HG03571 (cell line): ENCODE measurements around the gene SIAE.

ENCODE experiments used
- ATAC-seq: cut with Tn5 transposase; IDR thresholded peaks from one replicate; pipeline ENCODE4 v1.9.1; 2021; ENCODE audit not compliant: unreplicated experiment

Gene SIAE

GRCh38 chr11:124673333-124674167 is at the start of gene SIAE, which contains the start of gene SPA17:
Gene SIAE (minus strand): TSS chr11:124673739. CDS start chr11:124673708, 31 bp downstream.
Gene SPA17 (plus strand): TSS chr11:124673904. CDS start chr11:124675265, 1,361 bp downstream.
- ATAC-seq, result peak; percentile 88

GRCh38 chr11:124722176-124722575 is 48.6 kb upstream of the SIAE start:
- no peak for ATAC-seq

- no peak for ATAC-seq
Measured at GRCh38 chr11:124719534-124719933, 46.0 kb upstream of the SIAE start.

- no peak for ATAC-seq
Measured at GRCh38 chr11:124718801-124719200, 45.3 kb upstream of the SIAE start.

- no peak for ATAC-seq
Measured at GRCh38 chr11:124717786-124718651, 44.5 kb upstream of the SIAE start.

GRCh38 chr11:124717421-124717785 is 43.9 kb upstream of the SIAE start:
- no peak for ATAC-seq

GRCh38 chr11:124716591-124716990 is 43.1 kb upstream of the SIAE start:
- no peak for ATAC-seq

- ATAC-seq, result no peak
Measured at GRCh38 chr11:124712392-124712791, 38.9 kb upstream of the SIAE start.

GRCh38 chr11:124707829-124708228 is 34.3 kb upstream of the SIAE start:
- no peak for ATAC-seq

- ATAC-seq, result no peak
Measured at GRCh38 chr11:124700028-124700427, 26.5 kb upstream of the SIAE start.

GRCh38 chr11:124699547-124699946 is 26.0 kb upstream of the SIAE start:
- ATAC-seq, result no peak

GRCh38 chr11:124693142-124693541 is 19.6 kb upstream of the SIAE start:
- no peak for ATAC-seq

- ATAC-seq, result no peak
Measured at GRCh38 chr11:124682443-124682842, 8.9 kb upstream of the SIAE start.

GRCh38 chr11:124681421-124681820 is 7.9 kb upstream of the SIAE start:
- ATAC-seq, result no peak

- no peak for ATAC-seq
Measured at GRCh38 chr11:124678416-124678815, 4.9 kb upstream of the SIAE start.

- ATAC-seq, result no peak
Measured at GRCh38 chr11:124676386-124676785, 2.8 kb upstream of the SIAE start.

GRCh38 chr11:124674571-124674970 is 1.0 kb upstream of the SIAE start:
- ATAC-seq, result no peak

GRCh38 chr11:124674168-124674517 is 604 bp upstream of the SIAE start:
- no peak for ATAC-seq

GRCh38 chr11:124672536-124673215 is 863 bp downstream of the SIAE start:
- no peak for ATAC-seq

- ATAC-seq, result no peak
Measured at GRCh38 chr11:124670732-124671131, 2.8 kb downstream of the SIAE start.

- ATAC-seq, result peak; percentile 31
Measured at GRCh38 chr11:124669193-124669592, 4.3 kb downstream of the SIAE start.
